Measurements from ENCODE around the gene IRF7.

- TF ChIP-seq POLR2A (IDR thresholded peaks at IDR 0.05) (no peak), CTCF (IDR thresholded peaks at IDR 0.05) (no peak)
Observed at GRCh38 chr11:593347-593746, 22.4 kb downstream of the IRF7 start.
